H9 (cell line): ENCODE data around the gene GABRB1. TPM values are rescaled to one million over a fixed set of nuclear protein-coding genes. Genes with fewer than 3 reads are reported as not detected.

ENCODE experiments used
- DNase-seq: peaks from one replicate; pipeline ENCODE4 v3.0.0-alpha.2; 2017
- H2AFZ ChIP-seq: one replicate; pipeline ENCODE4 v1.6.1; 2013; ENCODE audit warnings: mild to moderate bottlenecking, low read length, control low read depth, moderate library complexity
- H2AK5ac ChIP-seq: 2 replicates; pipeline ENCODE4 v1.6.1; 2013; ENCODE audit warnings: low read length, control low read depth, mixed read lengths; ENCODE audit not compliant: insufficient read length
- H2BK120ac ChIP-seq: one replicate; pipeline ENCODE4 v1.6.1; 2013; ENCODE audit warnings: low read depth, mild to moderate bottlenecking, low read length, control low read depth, inconsistent platforms; ENCODE audit not compliant: poor library complexity, severe bottlenecking
- H2BK12ac ChIP-seq: 2 replicates; pipeline ENCODE4 v1.6.1; 2013; ENCODE audit warnings: low read length, control low read depth, mixed read lengths, low read depth; ENCODE audit not compliant: insufficient read length
- H2BK15ac ChIP-seq: 2 replicates; pipeline ENCODE4 v1.6.1; 2013; ENCODE audit warnings: low read depth, low read length, control low read depth
- H2BK20ac ChIP-seq: one replicate; pipeline ENCODE4 v1.6.1; 2013; ENCODE audit warnings: low read depth, mild to moderate bottlenecking, low read length, control low read depth, inconsistent platforms; ENCODE audit not compliant: poor library complexity, severe bottlenecking
- H2BK5ac ChIP-seq: 2 replicates; pipeline ENCODE4 v1.6.1; 2013; ENCODE audit warnings: low read length, control low read depth, mixed read lengths; ENCODE audit not compliant: insufficient read length
- H3K14ac ChIP-seq: 2 replicates; pipeline ENCODE4 v1.6.1; 2013; ENCODE audit warnings: low read length, control low read depth; ENCODE audit not compliant: insufficient read depth
- H3K18ac ChIP-seq: 2 replicates; pipeline ENCODE4 v1.6.1; 2013; ENCODE audit warnings: low read depth, mild to moderate bottlenecking, mixed read lengths, low read length, control low read depth; ENCODE audit not compliant: insufficient read length
- H3K23ac ChIP-seq: 2 replicates; pipeline ENCODE4 v1.6.1; 2013; ENCODE audit warnings: low read length, control low read depth, mixed read lengths, low read depth; ENCODE audit not compliant: insufficient read length
- H3K23me2 ChIP-seq: 2 replicates; pipeline ENCODE4 v1.6.1; 2013; ENCODE audit warnings: low read depth, mild to moderate bottlenecking, mixed read lengths, low read length, control low read depth; ENCODE audit not compliant: insufficient read length, poor library complexity, severe bottlenecking
- H3K27ac ChIP-seq: 2 replicates; pipeline ENCODE4 v1.5.1; 2013; ENCODE audit warnings: low read length, control low read depth, mixed read lengths, low read depth; ENCODE audit not compliant: insufficient read length
- H3K27me3 ChIP-seq: 2 replicates; pipeline ENCODE4 v1.6.1; 2013; ENCODE audit warnings: low read length, control low read depth, inconsistent platforms; ENCODE audit not compliant: insufficient read depth
- H3K4ac ChIP-seq: 2 replicates; pipeline ENCODE4 v1.6.1; 2013; ENCODE audit warnings: low read depth, mild to moderate bottlenecking, control low read depth, inconsistent platforms, low read length, moderate library complexity
- H3K4me1 ChIP-seq: 2 replicates; pipeline ENCODE4 v1.6.1; 2013; ENCODE audit warnings: low read length, control low read depth, inconsistent platforms; ENCODE audit not compliant: insufficient read depth
- H3K4me2 ChIP-seq: 2 replicates; pipeline ENCODE4 v1.6.1; 2013; ENCODE audit warnings: low read length, control low read depth, mixed read lengths; ENCODE audit not compliant: insufficient read length, insufficient read depth
- H3K56ac ChIP-seq: 2 replicates; pipeline ENCODE4 v1.6.1; 2013; ENCODE audit warnings: low read depth, mild to moderate bottlenecking, mixed read lengths, low read length, control low read depth; ENCODE audit not compliant: insufficient read length
- H3K79me1 ChIP-seq: 2 replicates; pipeline ENCODE4 v1.6.1; 2013; ENCODE audit warnings: low read depth, mild to moderate bottlenecking, moderate library complexity, low read length, control low read depth, inconsistent platforms; ENCODE audit not compliant: insufficient read depth, poor library complexity, severe bottlenecking
- H3K79me2 ChIP-seq: 2 replicates; pipeline ENCODE4 v1.6.1; 2013; ENCODE audit warnings: low read length, control low read depth, inconsistent platforms; ENCODE audit not compliant: insufficient read depth
- H3K9ac ChIP-seq: 2 replicates; pipeline ENCODE4 v1.6.1; 2013; ENCODE audit warnings: low read length, control low read depth, mixed read lengths; ENCODE audit not compliant: insufficient read length; ENCODE audit errors: extremely low read depth
- H3K9me3 ChIP-seq: one replicate; pipeline ENCODE4 v1.6.1; 2013; ENCODE audit warnings: low read depth, low read length, inconsistent platforms; ENCODE audit not compliant: control insufficient read depth
- H3T11ph ChIP-seq: one replicate; pipeline ENCODE4 v1.6.1; 2013; ENCODE audit warnings: mild to moderate bottlenecking, low read length, control low read depth, inconsistent platforms
- H4K20me1 ChIP-seq: one replicate; pipeline ENCODE4 v1.6.1; 2013; ENCODE audit not compliant: control insufficient read depth, insufficient read length, insufficient read depth
- H4K5ac ChIP-seq: 2 replicates; pipeline ENCODE4 v1.6.1; 2013; ENCODE audit warnings: low read depth, mild to moderate bottlenecking, mixed read lengths, low read length, control low read depth; ENCODE audit not compliant: insufficient read length
- H4K8ac ChIP-seq: replicated peaks from 2 replicates; pipeline ENCODE4 v1.6.1; 2013; ENCODE audit warnings: low read length, control low read depth, mixed read lengths, low read depth; ENCODE audit not compliant: insufficient read length
- H4K91ac ChIP-seq: 2 replicates; pipeline ENCODE4 v1.6.1; 2013; ENCODE audit warnings: low read depth, mild to moderate bottlenecking, moderate library complexity, mixed read lengths, low read length, control low read depth; ENCODE audit not compliant: insufficient read length
- H3K27ac Mint-ChIP-seq, 3 experiments: 2 replicates in 2 of 3; 3 replicates in 1 of 3; pipeline ENCODE4 v1.8.0; 2020 to 2021; ENCODE audit warnings: mixed read lengths in 3 of 3, mild to moderate bottlenecking in 1 of 3, moderate library complexity in 1 of 3
- H3K27me3 Mint-ChIP-seq: 2 replicates; pipeline ENCODE4 v1.8.0; 2021; ENCODE audit warnings: low read depth, mild to moderate bottlenecking, moderate library complexity, mixed read lengths
- H3K36me3 Mint-ChIP-seq, 3 experiments: 2 replicates in 2 of 3; 3 replicates in 1 of 3; pipeline ENCODE4 v1.8.0; 2020 to 2021; ENCODE audit warnings: low read depth in 3 of 3, mixed read lengths in 3 of 3; ENCODE audit not compliant: insufficient read depth in 1 of 3
- H3K4me1 Mint-ChIP-seq, 2 experiments: 2 replicates each; pipeline ENCODE4 v1.8.0; 2020; ENCODE audit warnings: mixed read lengths in 2 of 2
- H3K4me3 Mint-ChIP-seq, 2 experiments: 2 replicates in 1 of 2; 3 replicates in 1 of 2; pipeline ENCODE4 v1.8.0; 2020 to 2021; ENCODE audit warnings: mild to moderate bottlenecking in 2 of 2, mixed read lengths in 2 of 2, moderate library complexity in 1 of 2
- H3K9me3 Mint-ChIP-seq, 2 experiments: 2 replicates in 1 of 2; 3 replicates in 1 of 2; pipeline ENCODE4 v1.8.0; 2020; ENCODE audit warnings: mild to moderate bottlenecking in 2 of 2, mixed read lengths in 2 of 2, moderate library complexity in 1 of 2
- CTCF ChIP-seq: fragments of 200-600 bp; sonication (generic); conservative IDR thresholded peaks from 3 replicates; pipeline ENCODE4 v1.8.0; 2021; ENCODE audit warnings: antibody characterized with exemption, mild to moderate bottlenecking
- WGBS: extraction: QIAGEN DNeasy Blood & Tissue Kit; methylation state at CpG from one replicate; pipeline ENCODE4 v1.1.7; 2013; ENCODE audit warnings: missing lambda C conversion rate, low lambda C conversion rate, mixed read lengths; ENCODE audit not compliant: insufficient read length; ENCODE audit errors: extremely low coverage; 5-methylcytosine and 5-hydroxymethylcytosine counted together
- total RNA-seq: library from RNA; stranded (reverse); gene quantifications from 2 replicates; pipeline ENCODE4 v1.2.1, GENCODE V29; 2021

Gene GABRB1
- total RNA-seq, 1 experiment from 2014 or later = 0.39 TPM

GRCh38 chr4:47326025-47326424, 294.7 kb downstream of the GABRB1 start:
- H2BK12ac ChIP-seq = no peak overlapping the region
- no peak overlapping the region for H3K4ac ChIP-seq
- no peak overlapping the region for H2AFZ ChIP-seq
- H3K4me2 ChIP-seq = no peak overlapping the region
- no peak overlapping the region for H3K27ac Mint-ChIP-seq
- no peak overlapping the region for H4K5ac ChIP-seq
- H3K23me2 ChIP-seq = no peaks in the 10 kb centered on the region
- H2BK15ac ChIP-seq = no peak overlapping the region
- H4K20me1 ChIP-seq = no peaks in the 10 kb centered on the region
- no peaks in the 10 kb centered on the region for H3K27me3 Mint-ChIP-seq
- H3K9ac ChIP-seq = no peak overlapping the region
- H3K14ac ChIP-seq = no peak overlapping the region
- no peak overlapping the region for H3K4me3 Mint-ChIP-seq
- no peak overlapping the region for H3K27ac ChIP-seq
- no peak overlapping the region for H2AK5ac ChIP-seq
- no peaks in the 10 kb centered on the region for H3K79me2 ChIP-seq
- H3K36me3 Mint-ChIP-seq = no peaks in the 10 kb centered on the region
- no peak overlapping the region for H4K91ac ChIP-seq
- no peak overlapping the region for H4K8ac ChIP-seq
- H3T11ph ChIP-seq = no peak overlapping the region
- no peak overlapping the region for H3K18ac ChIP-seq
- no peaks in the 10 kb centered on the region for H3K9me3 Mint-ChIP-seq
- H3K27me3 ChIP-seq = no peaks in the 10 kb centered on the region
- H2BK20ac ChIP-seq = no peak overlapping the region
- no peak overlapping the region for H3K23ac ChIP-seq
- no CpG with 5 or more reads among the region's 3 CpGs for WGBS
- no peak overlapping the region for H2BK120ac ChIP-seq
- H3K56ac ChIP-seq = no peak overlapping the region
- no peaks in the 10 kb centered on the region for H3K9me3 ChIP-seq
- H3K4me1 ChIP-seq = no peaks in the 10 kb centered on the region
- TF ChIP-seq CTCF = no peak
- DNase-seq = no peak
- no peaks in the 10 kb centered on the region for H3K79me1 ChIP-seq
- H3K4me1 Mint-ChIP-seq = no peaks in the 10 kb centered on the region
- H2BK5ac ChIP-seq = no peak overlapping the region
